HL-60/S4 treated with retinoic acid at 250 ng/mL for 4 days and 3 days (cell line): ENCODE data around the gene CDH23.

Experiments used
- in situ Hi-C: fragments of 300-500 bp; cut with MboI; formaldehyde crosslinking; loops from 2 replicates; pipeline ENCODE4 v1.7.0; 2022; ENCODE audit warnings: low sequenced_read_pairs

The CDH23 gene

GRCh38 chr10:71437537-71438092 lies 40.9 kb downstream of the CDH23 start:
- in situ Hi-C loops = no loop called here

DNA sequence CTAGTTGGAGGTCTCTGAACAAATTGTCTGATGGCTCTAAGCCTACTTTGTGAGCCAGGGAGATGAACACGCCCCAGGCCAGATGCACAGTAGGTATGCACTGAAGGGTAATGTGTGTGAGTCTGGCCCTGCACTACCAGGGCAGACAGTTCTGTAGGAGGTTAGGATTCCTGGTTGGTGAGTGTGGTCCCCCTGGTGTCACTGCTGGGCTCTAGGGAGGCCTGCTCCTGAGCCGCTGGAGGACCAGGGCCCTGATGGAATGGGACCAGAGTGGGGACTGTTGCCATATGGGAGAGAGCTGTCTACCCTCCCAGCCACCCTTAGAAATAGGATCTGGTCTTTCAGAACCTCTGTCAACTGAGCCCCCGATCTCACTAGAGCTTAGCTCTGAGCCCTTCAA lies 42.0 kb downstream of the CDH23 start:
- in situ Hi-C loops = no loop called here

- in situ Hi-C loops = no loop called here
These were observed 43.1 kb downstream of the CDH23 start for GRCh38 chr10:71439670-71440425.

DNA sequence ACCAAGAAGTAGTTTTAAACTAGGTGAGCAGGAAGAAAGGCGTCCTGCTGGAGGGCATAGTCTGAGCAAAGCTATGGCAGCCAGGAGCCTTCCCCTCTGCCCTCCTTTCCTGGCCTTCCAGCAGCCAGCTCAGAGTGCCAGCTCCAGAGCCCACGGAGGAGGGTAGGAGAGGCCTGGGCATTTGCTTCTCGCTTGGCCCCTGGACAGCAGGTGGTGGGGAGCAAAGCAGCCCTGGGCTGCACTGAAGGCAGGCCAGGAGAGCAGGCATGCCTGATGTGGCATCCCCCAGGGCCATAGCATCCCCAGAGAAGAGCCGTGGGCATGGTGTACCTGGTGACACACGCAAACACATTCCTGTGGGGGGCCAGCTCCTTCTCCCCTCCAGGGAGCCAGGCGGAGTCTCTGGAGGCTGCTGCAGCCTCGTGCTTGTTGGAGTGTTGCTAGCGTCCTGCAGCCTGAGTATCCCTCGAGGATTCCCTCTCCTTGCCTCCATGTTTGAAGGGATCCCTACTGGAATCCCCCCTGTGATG lies 43.9 kb downstream of the CDH23 start:
- in situ Hi-C loops = no loop called here

GRCh38 chr10:71442000-71442399 lies 45.3 kb downstream of the CDH23 start:
- in situ Hi-C loops = no loop called here

DNA sequence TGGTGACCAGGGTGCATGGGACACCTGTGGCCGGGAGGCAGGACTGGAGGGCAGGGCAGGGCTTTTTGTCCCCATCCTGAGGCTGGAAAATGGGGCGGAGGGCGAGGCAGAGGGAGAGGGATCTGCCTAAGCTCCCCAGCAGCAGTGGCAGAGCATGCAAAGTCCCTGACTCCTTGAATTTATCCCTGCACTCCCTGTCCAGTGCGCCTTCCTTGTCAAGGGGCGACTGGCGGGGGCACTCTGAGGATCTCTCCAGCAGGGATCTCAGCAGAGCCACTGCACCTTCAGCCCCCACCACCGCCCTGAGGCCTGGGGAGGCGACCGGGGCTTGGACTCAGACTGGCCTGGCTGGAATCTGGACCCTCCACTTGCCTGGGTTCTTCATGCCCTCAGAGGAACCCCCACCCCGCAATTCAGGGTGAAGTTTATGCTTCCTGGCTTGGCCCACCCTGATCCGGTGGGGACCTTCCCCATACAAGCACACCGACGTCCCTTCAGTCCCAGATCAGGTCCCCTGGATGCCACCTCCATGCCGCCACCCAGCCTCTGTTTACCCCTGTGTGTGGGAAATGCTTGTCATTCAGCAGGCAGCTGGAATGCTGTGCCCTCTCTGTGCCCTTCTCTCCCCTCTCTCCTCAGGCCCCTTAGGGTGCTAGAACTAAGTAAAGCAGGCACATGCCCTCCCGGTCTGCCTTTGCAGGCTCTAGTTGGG lies 46.3 kb downstream of the CDH23 start:
- in situ Hi-C loops = no loop called here

DNA sequence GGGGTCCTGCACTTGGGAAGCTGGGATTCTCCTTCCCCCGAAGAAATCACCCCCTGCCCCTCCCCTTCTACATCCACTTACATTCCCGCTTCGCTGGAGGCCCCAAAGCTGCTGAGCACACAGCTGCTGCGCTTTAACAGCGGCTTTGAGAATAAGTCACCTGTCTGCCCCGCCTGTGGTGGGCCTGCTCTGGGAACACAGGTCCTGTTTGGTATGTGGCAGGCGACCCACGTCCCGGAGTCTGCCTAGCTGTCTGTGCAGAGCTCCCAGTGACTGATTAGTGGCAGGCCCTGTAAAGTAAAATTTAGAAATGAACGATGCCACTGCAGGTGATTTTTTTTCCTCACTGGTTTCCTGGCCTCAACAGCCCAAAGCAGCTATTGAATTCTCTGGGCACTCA lies 47.0 kb downstream of the CDH23 start:
- in situ Hi-C loops = no loop called here

GRCh38 chr10:71444284-71445054 lies 47.7 kb downstream of the CDH23 start:
- in situ Hi-C loops = no loop called here

GRCh38 chr10:71447676-71448075 lies 51.0 kb downstream of the CDH23 start:
- in situ Hi-C loops = no loop called here

DNA sequence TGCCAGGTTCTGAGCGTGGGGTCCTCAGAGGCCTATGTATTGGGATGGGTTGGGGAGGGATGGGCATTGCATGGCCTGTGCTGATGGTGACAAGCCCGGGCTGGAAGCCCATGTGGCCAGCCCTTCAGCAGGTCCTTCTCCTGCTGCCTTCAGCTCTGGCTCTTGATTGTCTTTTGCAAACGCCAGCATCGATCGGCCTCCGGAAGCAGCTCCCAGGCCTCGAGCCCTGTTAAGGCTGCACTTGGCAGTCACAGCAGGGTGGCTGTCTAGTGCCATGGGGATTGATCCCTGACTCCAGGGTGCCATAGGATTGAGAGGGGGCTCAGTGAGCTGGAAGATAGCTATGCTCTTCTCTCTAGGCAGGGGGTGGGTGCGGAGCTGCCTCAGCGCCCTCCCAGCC lies 51.4 kb downstream of the CDH23 start:
- in situ Hi-C loops = no loop called here

GRCh38 chr10:71449026-71449425 lies 52.3 kb downstream of the CDH23 start:
- in situ Hi-C loops = no loop called here

GRCh38 chr10:71451754-71452153 lies 55.0 kb downstream of the CDH23 start:
- in situ Hi-C loops = no loop called here

- in situ Hi-C loops = no loop called here
These were observed 56.5 kb downstream of the CDH23 start for GRCh38 chr10:71453186-71453585.

DNA sequence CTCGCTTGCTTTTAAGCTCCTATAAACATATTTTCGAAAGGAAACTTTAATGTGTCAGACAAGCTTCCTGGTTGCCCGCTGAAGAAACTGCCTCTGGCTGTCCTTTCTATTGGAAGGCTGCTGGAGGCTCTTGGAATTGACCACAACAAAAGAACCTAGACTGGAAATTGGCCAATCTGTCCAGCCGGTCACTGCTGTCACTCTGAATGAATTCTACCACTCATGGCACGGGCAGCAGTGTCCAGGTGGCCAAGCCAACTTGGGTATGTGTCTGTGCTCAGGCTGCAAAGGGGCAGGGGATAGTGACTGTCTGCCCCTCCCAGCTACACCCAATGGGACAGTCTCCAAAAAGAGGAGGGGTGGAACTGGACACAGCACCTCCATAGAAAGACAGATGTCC lies 57.6 kb downstream of the CDH23 start:
- in situ Hi-C loops = no loop called here

- in situ Hi-C loops = no loop called here
These were observed 58.3 kb downstream of the CDH23 start for GRCh38 chr10:71455035-71455434.

GRCh38 chr10:71456631-71457030 lies 59.9 kb downstream of the CDH23 start:
- in situ Hi-C loops = no loop called here

DNA sequence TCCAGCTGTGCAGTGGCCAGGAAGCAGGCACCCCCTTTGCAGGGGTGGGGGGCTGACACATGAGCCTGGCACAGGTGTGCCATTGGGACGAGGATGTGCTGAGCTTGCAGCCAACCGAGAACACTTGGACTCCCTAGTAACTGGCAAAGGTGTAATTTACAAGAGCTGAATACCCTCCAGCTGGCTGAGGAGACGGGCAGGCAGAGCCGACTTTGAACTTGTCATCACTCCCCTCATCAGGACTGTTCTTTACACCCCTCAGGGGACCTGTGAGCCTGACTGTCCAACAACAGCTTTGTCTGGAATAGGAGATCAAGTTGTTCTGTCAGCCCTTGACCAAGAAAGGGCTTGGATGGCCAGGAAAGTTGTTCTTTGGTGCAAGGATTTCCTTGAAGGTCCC lies 61.2 kb downstream of the CDH23 start:
- in situ Hi-C loops = no loop called here

DNA sequence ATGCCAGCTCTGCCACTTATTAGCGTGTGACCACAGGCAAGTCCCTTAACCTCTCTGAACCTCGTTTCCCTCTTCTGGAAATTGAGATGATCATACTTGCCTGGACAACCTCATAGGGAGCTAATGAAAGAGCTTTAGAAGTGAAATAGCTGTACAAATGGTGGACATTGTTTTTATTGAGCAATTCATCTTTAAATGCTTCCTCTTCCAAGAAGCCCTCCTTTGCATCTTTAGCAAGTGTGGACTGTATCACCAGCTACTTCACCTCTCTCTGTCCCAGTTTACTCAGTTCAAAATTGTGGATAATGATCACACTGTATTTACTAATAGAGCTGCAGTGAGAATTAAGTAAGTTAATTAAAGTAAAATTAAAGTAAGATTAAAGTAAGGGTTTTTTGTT lies 61.7 kb downstream of the CDH23 start:
- in situ Hi-C loops = no loop called here

- in situ Hi-C loops = no loop called here
These were observed 62.8 kb downstream of the CDH23 start for GRCh38 chr10:71459513-71459912.

DNA sequence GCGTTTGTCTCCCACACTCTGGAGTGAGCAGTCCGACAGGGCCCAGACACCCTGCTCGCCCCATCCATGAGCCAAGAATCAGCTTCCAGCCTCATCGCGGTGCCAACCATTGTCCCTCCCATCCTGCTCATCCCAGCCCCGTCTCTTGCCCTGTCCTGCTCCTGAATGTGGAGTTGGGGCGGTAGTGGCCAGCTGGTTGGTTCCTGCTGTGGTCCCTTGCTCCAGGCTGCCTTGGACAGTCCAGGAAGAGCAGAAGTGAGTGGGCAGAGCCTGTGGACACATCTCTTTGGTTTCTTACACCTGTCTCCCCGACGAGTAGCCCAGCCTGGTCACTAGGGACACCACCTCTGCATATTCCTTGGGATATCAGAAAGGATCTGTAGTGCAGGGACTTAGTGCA lies 63.9 kb downstream of the CDH23 start:
- in situ Hi-C loops = no loop called here

DNA sequence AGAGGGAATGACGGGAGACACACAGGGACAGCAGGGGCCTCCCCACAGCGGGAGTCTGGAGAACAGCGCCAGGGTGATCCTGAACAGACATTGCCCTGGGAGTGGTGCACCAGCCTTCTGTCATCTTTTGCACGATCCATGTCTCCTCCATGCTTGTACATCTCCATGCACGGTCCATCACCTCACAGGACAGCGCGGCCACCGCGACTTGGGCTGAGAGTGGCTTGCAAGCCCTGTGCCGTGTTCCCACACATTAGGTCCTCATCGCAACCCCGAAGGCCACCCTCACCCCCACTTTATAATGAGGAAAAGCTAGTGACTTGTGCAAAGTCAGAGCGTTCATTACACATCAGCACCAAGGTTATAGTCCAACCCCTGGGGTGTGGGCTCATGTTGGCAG lies 64.7 kb downstream of the CDH23 start:
- in situ Hi-C loops = no loop called here
